SK-N-SH (cell line): ENCODE results near the gene CRTC2. TPM values are rescaled to one million over a fixed set of nuclear protein-coding genes. Genes with fewer than 3 reads are reported as not detected.

Source experiments
- CTCF ChIA-PET: fragments of 300-600, 350-600 bp; formaldehyde crosslinking; extraction: SDS; loops from one replicate; lab custom pipeline; 2021; lab: Yijun Ruan, JAX
- POLR2A ChIA-PET: fragments of 350-600 bp; sonication (Branson Sonifier 250); formaldehyde crosslinking; extraction: SDS; loops from one replicate; lab custom pipeline; 2020; ENCODE audit warnings: antibody characterized with exemption, inconsistent platforms; lab: Yijun Ruan, JAX
- DNase-seq: peaks from one replicate; pipeline ENCODE4 v3.0.0; 2012
- H2AFZ ChIP-seq: fragments of 200-600 bp; sonication (generic); 2 replicates; pipeline ENCODE4 v1.8.1; 2016; ENCODE audit warnings: antibody characterized with exemption, mild to moderate bottlenecking, low read depth
- H3F3A ChIP-seq: fragments of 200-600 bp; sonication (generic); replicated peaks from 2 replicates; pipeline ENCODE3; 2016; ENCODE audit warnings: antibody characterized with exemption, mild to moderate bottlenecking; ENCODE audit not compliant: insufficient read depth
- H3K27ac ChIP-seq, 2 experiments: fragments of 200-500 bp in 1 of 2; fragments of 200-600 bp in 1 of 2; sonication (Bioruptor generic) in 1 of 2; sonication (generic), shearing (Covaris generic) in 1 of 2; 2 replicates each; pipeline versions ENCODE4 v1.5.1 to v1.6.1; 2014 to 2016; ENCODE audit warnings: low read depth in 2 of 2, inconsistent platforms in 1 of 2, low read length in 1 of 2, mild to moderate bottlenecking in 1 of 2, mixed read lengths in 1 of 2
- H3K27me3 ChIP-seq: fragments of 200-600 bp; sonication (generic), shearing (Covaris generic); 2 replicates; pipeline ENCODE4 v1.6.1; 2016; ENCODE audit warnings: mixed run types; ENCODE audit not compliant: insufficient read depth
- H3K36me3 ChIP-seq, 2 experiments: fragments of 200-500 bp in 1 of 2; fragments of 200-600 bp in 1 of 2; sonication (Bioruptor generic) in 1 of 2; sonication (generic) in 1 of 2; replicated peaks in 1 of 2; 2 replicates each; pipeline versions ENCODE3 to v1.5.1; 2014 to 2016; ENCODE audit warnings: low read length in 1 of 2, mild to moderate bottlenecking in 1 of 2; ENCODE audit not compliant: insufficient read depth in 2 of 2, control insufficient read depth in 1 of 2
- H3K4me1 ChIP-seq, 2 experiments: fragments of 200-500 bp in 1 of 2; fragments of 200-600 bp in 1 of 2; sonication (Bioruptor generic) in 1 of 2; sonication (generic), shearing (Covaris generic) in 1 of 2; 2 replicates each; pipeline versions ENCODE4 v1.5.1 to v1.6.1; 2014 to 2016; ENCODE audit warnings: low read depth in 1 of 2, low read length in 1 of 2, mixed run types in 1 of 2; ENCODE audit not compliant: insufficient read depth in 2 of 2, control insufficient read depth in 1 of 2
- H3K4me2 ChIP-seq: fragments of 200-600 bp; sonication (generic), shearing (Covaris generic); 2 replicates; pipeline ENCODE4 v1.6.1; 2017; ENCODE audit warnings: mixed run types
- H3K4me3 ChIP-seq, 2 experiments: fragments of 200-500 bp in 1 of 2; fragments of 200-600 bp in 1 of 2; sonication (Bioruptor generic) in 1 of 2; sonication (generic), shearing (Covaris generic) in 1 of 2; 2 replicates each; pipeline versions ENCODE4 v1.5.1 to v1.8.1; 2014 to 2016; ENCODE audit warnings: low read depth in 2 of 2, inconsistent platforms in 1 of 2, low read length in 1 of 2, mild to moderate bottlenecking in 1 of 2, mixed read lengths in 1 of 2, moderate library complexity in 1 of 2
- H3K79me2 ChIP-seq: fragments of 200-600 bp; sonication (generic); 2 replicates; pipeline ENCODE4 v1.8.1; 2017; ENCODE audit warnings: mild to moderate bottlenecking; ENCODE audit not compliant: insufficient read depth
- H3K9ac ChIP-seq: fragments of 200-600 bp; sonication (generic); 2 replicates; pipeline ENCODE4 v1.6.1; 2017; ENCODE audit warnings: mixed run types
- H3K9me2 ChIP-seq: fragments of 200-600 bp; sonication (generic); 2 replicates; pipeline ENCODE4 v1.6.1; 2017; ENCODE audit warnings: mixed run types
- H3K9me3 ChIP-seq: fragments of 200-600 bp; sonication (generic); 2 replicates; pipeline ENCODE4 v1.6.1; 2017; ENCODE audit warnings: mixed run types, mild to moderate bottlenecking, moderate library complexity
- H4K20me1 ChIP-seq: fragments of 200-600 bp; sonication (generic); 2 replicates; pipeline ENCODE4 v1.6.1; 2017; ENCODE audit warnings: mild to moderate bottlenecking, mixed run types; ENCODE audit not compliant: insufficient read depth
- CHD2 ChIP-seq: fragments of 150-350 bp; IDR thresholded peaks from 2 replicates; pipeline ENCODE4 v1.6.1; 2018; ENCODE audit warnings: low read length; ENCODE audit not compliant: partially characterized antibody
- FOSL2 ChIP-seq: IDR thresholded peaks from 2 replicates; pipeline ENCODE4 v1.4.0; 2012; ENCODE audit warnings: low read depth, mild to moderate bottlenecking, moderate library complexity, borderline replicate concordance
- FOXJ3 ChIP-seq: sonication (generic); formaldehyde crosslinking; IDR thresholded peaks from 2 replicates; pipeline ENCODE4 v1.5.1; 2020; ENCODE audit warnings: mild to moderate bottlenecking, missing genetic modification reagents
- GABPA ChIP-seq: IDR thresholded peaks from 2 replicates; pipeline ENCODE4 v1.4.0; 2012; ENCODE audit warnings: low read depth, mild to moderate bottlenecking
- GATA2 ChIP-seq: sonication (generic); formaldehyde crosslinking; IDR thresholded peaks from 2 replicates; pipeline ENCODE4 v1.5.0; 2020; ENCODE audit warnings: mild to moderate bottlenecking, missing genetic modification reagents
- JUND ChIP-seq: IDR thresholded peaks from 2 replicates; pipeline ENCODE4 v1.4.0; 2012
- MEF2A ChIP-seq: IDR thresholded peaks from 2 replicates; pipeline ENCODE4 v1.4.0; 2012; ENCODE audit warnings: low read depth, borderline replicate concordance
- NFIC ChIP-seq: IDR thresholded peaks from 2 replicates; pipeline ENCODE4 v1.4.0; 2012; ENCODE audit warnings: borderline replicate concordance
- NRF1 ChIP-seq: IDR thresholded peaks from 2 replicates; pipeline ENCODE4 v1.6.1; 2012; ENCODE audit warnings: low read depth, mild to moderate bottlenecking, low read length
- POLR2AphosphoS5 ChIP-seq: IDR thresholded peaks from 2 replicates; pipeline ENCODE4 v1.6.1; 2012; ENCODE audit warnings: low read depth, low read length
- RXRA ChIP-seq: IDR thresholded peaks from 2 replicates; pipeline ENCODE4 v1.4.0; 2012; ENCODE audit warnings: low read depth, mild to moderate bottlenecking, borderline replicate concordance
- SIN3A ChIP-seq: IDR thresholded peaks from 2 replicates; pipeline ENCODE4 v1.6.1; 2012; ENCODE audit warnings: low read depth, mild to moderate bottlenecking, low read length, moderate library complexity, borderline replicate concordance
- TAF1 ChIP-seq: IDR thresholded peaks from 2 replicates; pipeline ENCODE4 v1.6.1; 2012; ENCODE audit warnings: low read depth, mild to moderate bottlenecking, low read length, moderate library complexity, borderline replicate concordance
- TCF12 ChIP-seq: IDR thresholded peaks from 2 replicates; pipeline ENCODE4 v1.4.0; 2012
- WGBS: methylation state at CpG from one replicate; pipeline ENCODE4 v1.1.6; 2017; ENCODE audit warnings: low lambda C conversion rate; 5-methylcytosine and 5-hydroxymethylcytosine counted together
- polyA plus RNA-seq, 3 experiments: library from polyadenylated mRNA; depleted of rRNA; stranded (reverse); fragments of >200 nt; gene quantifications; 2 replicates each; pipeline ENCODE4 v1.2.3, GENCODE V29; 2012
- TF ChIP-seq, protein P1 (sequence below): IDR thresholded peaks from 2 replicates; pipeline ENCODE4 v1.4.0; 2012; ENCODE audit warnings: low read depth
- TF ChIP-seq, protein P2 (sequence below): IDR thresholded peaks from 2 replicates; pipeline ENCODE4 v1.4.0; 2012; ENCODE audit warnings: low read depth, borderline replicate concordance
- TF ChIP-seq, protein P3 (sequence below): IDR thresholded peaks from 2 replicates; pipeline ENCODE4 v1.6.1; 2012; ENCODE audit warnings: mild to moderate bottlenecking, low read depth, low read length, moderate library complexity
- TF ChIP-seq, protein P4 (sequence below): fragments of 150-350 bp; IDR thresholded peaks from 2 replicates; pipeline ENCODE4 v1.6.1; 2016; ENCODE audit warnings: mild to moderate bottlenecking, low read depth, low read length

The CRTC2 gene
- polyA plus RNA-seq, 1 of the 3 experiments (the other 2 are of a cell fraction): 25.5 TPM

DNA sequence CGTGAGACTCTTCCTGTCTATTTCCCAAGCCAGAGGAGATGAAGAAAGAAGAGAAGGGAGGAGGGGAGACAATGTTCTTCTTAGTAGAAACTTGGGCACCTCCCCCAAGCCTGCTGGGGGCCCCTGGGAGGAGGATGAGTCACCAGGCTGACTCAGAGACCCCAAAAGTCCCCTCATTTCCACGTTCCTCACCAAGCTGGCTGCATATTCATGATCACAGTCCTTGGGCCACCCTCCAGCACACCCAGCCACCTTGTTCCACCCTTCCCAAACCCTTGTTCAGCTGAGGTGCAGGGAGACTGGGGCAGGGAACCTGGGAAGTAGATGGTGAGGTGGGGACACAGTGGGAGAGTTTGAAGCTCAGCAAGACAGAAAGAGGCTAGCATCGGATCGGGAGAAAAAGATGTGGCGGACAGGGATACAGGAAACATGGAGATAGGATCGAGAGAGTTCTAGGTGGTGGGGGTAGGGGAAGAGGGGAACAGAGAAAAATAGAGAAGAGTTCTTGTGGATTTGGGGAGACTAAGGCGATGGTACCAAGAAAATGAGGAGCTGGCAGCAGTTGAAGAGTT lies 27.0 kb upstream of the CRTC2 start:
- Histone ChIP-seq H3K9me2 (no peaks in the 10 kb centered on the region), H3K36me3 (peaks cover 15 to 28% of the 10 kb centered on the region in 2 experiments), H3K4me3 (peak overlapping the region; percentile 81 to 90), H3F3A (peaks cover 22% of the 10 kb centered on the region), H3K9me3 (no peaks in the 10 kb centered on the region), H3K27me3 (no peaks in the 10 kb centered on the region), H2AFZ (peak overlapping the region; percentile 79), H3K9ac (peak overlapping the region; percentile 86), H3K27ac (peak overlapping the region; percentile 67 to 86), H4K20me1 (no peaks in the 10 kb centered on the region), H3K4me2 (peak overlapping the region; percentile 99), H3K79me2 (peaks cover 25% of the 10 kb centered on the region), H3K4me1 (peaks cover 15 to 16% of the 10 kb centered on the region in 2 experiments)
- DNase-seq: no peak
- ChIA-PET POLR2A (interaction anchor here (0.6 to 2.7 kb wide), 6 partner anchors 8 to 183 kb away, joined by 3 to 17 read pairs (median 4); partner anchors contain the start of genes CREB3L4, CRTC2, JTB and SLC39A1), CTCF (interaction anchor here (0.9 to 4.9 kb wide), 13 partner anchors 11 to 400 kb away, joined by 3 to 68 read pairs (median 10); partner anchors contain the start of genes CHTOP, CRTC2, DENND4B and JTB)
- peak; percentile 77 for TF ChIP-seq JUND
- TF ChIP-seq POLR2AphosphoS5: no peak
- TF ChIP-seq RXRA: no peak
- TF ChIP-seq, protein P1, sequence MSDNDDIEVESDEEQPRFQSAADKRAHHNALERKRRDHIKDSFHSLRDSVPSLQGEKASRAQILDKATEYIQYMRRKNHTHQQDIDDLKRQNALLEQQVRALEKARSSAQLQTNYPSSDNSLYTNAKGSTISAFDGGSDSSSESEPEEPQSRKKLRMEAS: 0 out of 2 replicates have a peak, but pooled peaks have one; percentile 34
- peak; percentile 88 for TF ChIP-seq FOSL2
- 0 out of 2 replicates have a peak, but pooled peaks have one; percentile 25 for TF ChIP-seq TCF12
- no peak for TF ChIP-seq SIN3A
- TF ChIP-seq, all 33 proteins: peak for 4
- WGBS: 15% methylated on average over 7 of the region's 7 CpGs

DNA sequence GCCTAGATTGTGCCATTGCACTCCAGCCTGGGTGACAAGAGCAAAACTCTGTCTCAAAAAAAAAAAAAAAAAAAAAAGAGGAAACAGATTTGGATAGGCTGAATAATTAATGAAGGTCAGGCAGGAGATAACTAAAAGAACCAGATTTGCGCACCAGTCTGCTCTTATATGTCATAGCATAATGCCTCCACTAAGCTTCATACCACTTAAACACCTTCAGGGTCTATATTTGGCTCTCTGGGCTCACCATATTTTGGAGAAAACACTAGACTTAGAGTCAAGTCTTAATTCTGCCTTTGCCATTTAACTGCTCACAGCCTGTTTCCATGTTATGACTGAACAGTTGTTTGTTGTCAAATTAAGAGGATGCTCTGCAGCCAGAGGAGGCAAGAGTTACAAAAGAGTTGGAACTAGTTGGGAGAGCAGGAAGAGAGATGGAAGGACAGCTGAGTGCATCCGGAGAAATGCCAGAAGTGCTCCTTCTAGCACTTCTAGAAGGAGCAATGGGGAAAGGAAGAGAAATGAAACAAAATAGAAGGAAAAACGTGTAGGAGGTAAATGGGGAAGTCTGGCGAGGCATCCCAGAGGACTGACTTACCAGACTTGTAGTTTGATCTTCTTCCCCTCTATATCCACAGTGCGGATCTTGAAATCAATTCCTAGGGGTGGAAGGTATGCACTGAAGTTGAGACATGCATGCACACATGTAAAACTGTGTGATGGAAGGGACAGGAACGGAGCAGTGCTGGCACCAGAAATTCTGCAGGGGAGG lies 25.9 kb upstream of the CRTC2 start:
- no peak for DNase-seq
- ChIA-PET CTCF (interaction anchor here (0.9 to 4.9 kb wide), 5 partner anchors 9 to 187 kb away, joined by 3 to 68 read pairs (median 50); partner anchors contain the start of genes CRTC2, JTB and SLC39A1), POLR2A (interaction anchor here (0.6 to 2.7 kb wide), 2 partner anchors 17 to 182 kb away, joined by 3 to 9 read pairs; partner anchors contain the start of gene CREB3L4)
- H3K79me2 ChIP-seq: peaks cover 25% of the 10 kb centered on the region
- WGBS: 86% methylated on average over 6 of the region's 6 CpGs
- no peaks in the 10 kb centered on the region for H3K9me3 ChIP-seq
- H3K27me3 ChIP-seq: no peaks in the 10 kb centered on the region
- no peaks in the 10 kb centered on the region for H4K20me1 ChIP-seq
- H3K9ac ChIP-seq: peak overlapping the region; percentile 86; the same call in 1 of the 2 replicates
- peak overlapping the region; percentile 99 for H3K4me2 ChIP-seq
- H3K4me1 ChIP-seq: peaks cover 11 to 14% of the 10 kb centered on the region in 2 experiments
- H3K36me3 ChIP-seq: peaks cover 15 to 34% of the 10 kb centered on the region in 2 experiments
- H3K27ac ChIP-seq: no peak overlapping the region
- H3K4me3 ChIP-seq: peak overlapping the region; percentile 81 to 90; a peak in 3 of 4 replicates
- peaks cover 24% of the 10 kb centered on the region for H3F3A ChIP-seq
- H2AFZ ChIP-seq: no peak overlapping the region
- no peaks in the 10 kb centered on the region for H3K9me2 ChIP-seq
- no peak for TF ChIP-seq POLR2AphosphoS5
- no peak for TF ChIP-seq NFIC
- no peak for TF ChIP-seq NRF1
- TF ChIP-seq TAF1: no peak
- TF ChIP-seq JUND: no peak
- no peak for TF ChIP-seq CHD2
- TF ChIP-seq, protein P2, sequence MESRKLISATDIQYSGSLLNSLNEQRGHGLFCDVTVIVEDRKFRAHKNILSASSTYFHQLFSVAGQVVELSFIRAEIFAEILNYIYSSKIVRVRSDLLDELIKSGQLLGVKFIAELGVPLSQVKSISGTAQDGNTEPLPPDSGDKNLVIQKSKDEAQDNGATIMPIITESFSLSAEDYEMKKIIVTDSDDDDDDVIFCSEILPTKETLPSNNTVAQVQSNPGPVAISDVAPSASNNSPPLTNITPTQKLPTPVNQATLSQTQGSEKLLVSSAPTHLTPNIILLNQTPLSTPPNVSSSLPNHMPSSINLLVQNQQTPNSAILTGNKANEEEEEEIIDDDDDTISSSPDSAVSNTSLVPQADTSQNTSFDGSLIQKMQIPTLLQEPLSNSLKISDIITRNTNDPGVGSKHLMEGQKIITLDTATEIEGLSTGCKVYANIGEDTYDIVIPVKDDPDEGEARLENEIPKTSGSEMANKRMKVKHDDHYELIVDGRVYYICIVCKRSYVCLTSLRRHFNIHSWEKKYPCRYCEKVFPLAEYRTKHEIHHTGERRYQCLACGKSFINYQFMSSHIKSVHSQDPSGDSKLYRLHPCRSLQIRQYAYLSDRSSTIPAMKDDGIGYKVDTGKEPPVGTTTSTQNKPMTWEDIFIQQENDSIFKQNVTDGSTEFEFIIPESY: no peak
- TF ChIP-seq MEF2A: no peak
- TF ChIP-seq, protein P3, sequence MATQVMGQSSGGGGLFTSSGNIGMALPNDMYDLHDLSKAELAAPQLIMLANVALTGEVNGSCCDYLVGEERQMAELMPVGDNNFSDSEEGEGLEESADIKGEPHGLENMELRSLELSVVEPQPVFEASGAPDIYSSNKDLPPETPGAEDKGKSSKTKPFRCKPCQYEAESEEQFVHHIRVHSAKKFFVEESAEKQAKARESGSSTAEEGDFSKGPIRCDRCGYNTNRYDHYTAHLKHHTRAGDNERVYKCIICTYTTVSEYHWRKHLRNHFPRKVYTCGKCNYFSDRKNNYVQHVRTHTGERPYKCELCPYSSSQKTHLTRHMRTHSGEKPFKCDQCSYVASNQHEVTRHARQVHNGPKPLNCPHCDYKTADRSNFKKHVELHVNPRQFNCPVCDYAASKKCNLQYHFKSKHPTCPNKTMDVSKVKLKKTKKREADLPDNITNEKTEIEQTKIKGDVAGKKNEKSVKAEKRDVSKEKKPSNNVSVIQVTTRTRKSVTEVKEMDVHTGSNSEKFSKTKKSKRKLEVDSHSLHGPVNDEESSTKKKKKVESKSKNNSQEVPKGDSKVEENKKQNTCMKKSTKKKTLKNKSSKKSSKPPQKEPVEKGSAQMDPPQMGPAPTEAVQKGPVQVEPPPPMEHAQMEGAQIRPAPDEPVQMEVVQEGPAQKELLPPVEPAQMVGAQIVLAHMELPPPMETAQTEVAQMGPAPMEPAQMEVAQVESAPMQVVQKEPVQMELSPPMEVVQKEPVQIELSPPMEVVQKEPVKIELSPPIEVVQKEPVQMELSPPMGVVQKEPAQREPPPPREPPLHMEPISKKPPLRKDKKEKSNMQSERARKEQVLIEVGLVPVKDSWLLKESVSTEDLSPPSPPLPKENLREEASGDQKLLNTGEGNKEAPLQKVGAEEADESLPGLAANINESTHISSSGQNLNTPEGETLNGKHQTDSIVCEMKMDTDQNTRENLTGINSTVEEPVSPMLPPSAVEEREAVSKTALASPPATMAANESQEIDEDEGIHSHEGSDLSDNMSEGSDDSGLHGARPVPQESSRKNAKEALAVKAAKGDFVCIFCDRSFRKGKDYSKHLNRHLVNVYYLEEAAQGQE: no peak
- TF ChIP-seq, protein P4, sequence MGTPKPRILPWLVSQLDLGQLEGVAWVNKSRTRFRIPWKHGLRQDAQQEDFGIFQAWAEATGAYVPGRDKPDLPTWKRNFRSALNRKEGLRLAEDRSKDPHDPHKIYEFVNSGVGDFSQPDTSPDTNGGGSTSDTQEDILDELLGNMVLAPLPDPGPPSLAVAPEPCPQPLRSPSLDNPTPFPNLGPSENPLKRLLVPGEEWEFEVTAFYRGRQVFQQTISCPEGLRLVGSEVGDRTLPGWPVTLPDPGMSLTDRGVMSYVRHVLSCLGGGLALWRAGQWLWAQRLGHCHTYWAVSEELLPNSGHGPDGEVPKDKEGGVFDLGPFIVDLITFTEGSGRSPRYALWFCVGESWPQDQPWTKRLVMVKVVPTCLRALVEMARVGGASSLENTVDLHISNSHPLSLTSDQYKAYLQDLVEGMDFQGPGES: no peak
- TF ChIP-seq GATA2 (CRISPR knock-in tag): no peak
- no peak for TF ChIP-seq FOXJ3
- no peak for TF ChIP-seq TCF12
- no peak for TF ChIP-seq GABPA
